ENCODE data around the gene GKN2.

The GKN2 gene

DNA sequence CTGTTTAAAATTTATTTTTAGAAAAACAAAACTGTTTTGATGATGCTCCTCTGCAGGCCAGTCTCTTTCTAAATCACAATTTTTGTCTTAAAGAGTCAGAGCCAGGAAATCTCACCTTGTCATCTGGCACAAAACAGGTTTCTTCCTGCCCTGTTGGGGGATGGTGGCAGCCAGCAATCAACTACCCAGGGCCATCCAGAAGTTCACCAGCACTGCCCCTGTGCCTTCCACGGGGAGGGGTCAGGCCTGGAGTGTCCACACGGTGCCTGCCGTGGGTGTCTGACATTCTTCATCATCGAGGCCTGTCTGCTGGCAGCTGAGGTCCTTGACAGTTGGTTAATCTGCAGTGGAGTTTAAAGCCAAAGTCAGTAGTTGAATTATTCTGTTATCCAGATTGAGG, 41.4 kb downstream of the GKN2 start:
- H3K18ac ChIP-seq (ENCODE audit: low read length), result no peak overlapping the region
- no peak overlapping the region for H3K4me2 ChIP-seq (ENCODE audit: low read length)
- no peak overlapping the region for H2BK120ac ChIP-seq (ENCODE audit: low read depth, low read length)
- H2BK15ac ChIP-seq (replicated peaks; ENCODE audit: low read depth), result no peak overlapping the region
- H4K5ac ChIP-seq (ENCODE audit: low read length), result no peak overlapping the region
- H2BK5ac ChIP-seq (ENCODE audit: low read length), result no peak overlapping the region
- no peak overlapping the region for H4K8ac ChIP-seq (ENCODE audit: low read depth, low read length)
- WGBS (ENCODE audit: extremely low coverage, insufficient coverage, low lambda C conversion rate), result no CpG with 5 or more reads among the region's 4 CpGs
- H3K4me1 ChIP-seq (ENCODE audit: control insufficient read depth, low read depth, low read length), result peaks cover 9% of the 10 kb centered on the region
- no peaks in the 10 kb centered on the region for H3K36me3 ChIP-seq (ENCODE audit: control insufficient read depth, insufficient read depth, low read length)
- no peak overlapping the region for H3K4me3 ChIP-seq (ENCODE audit: low read length)
- H3K27me3 ChIP-seq (ENCODE audit: insufficient read depth, low read length, poor library complexity), result no peaks in the 10 kb centered on the region
- no peaks in the 10 kb centered on the region for H3K79me2 ChIP-seq (ENCODE audit: control insufficient read depth, insufficient read depth, low read length)
- DNase-seq, result peak; percentile 51
- peak overlapping the region; percentile 31 for H3K56ac ChIP-seq (ENCODE audit: low read length)
- no peak overlapping the region for H3K9ac ChIP-seq (ENCODE audit: low read length)
- H2AK5ac ChIP-seq (ENCODE audit: low read length), result no peak overlapping the region
- no peak overlapping the region for H3K23ac ChIP-seq (ENCODE audit: low read length)
- no peak overlapping the region for H3K4ac ChIP-seq (ENCODE audit: low read depth, low read length)
- H3K27ac ChIP-seq (ENCODE audit: low read depth, low read length), result no peak overlapping the region
- H3K79me1 ChIP-seq (ENCODE audit: low read length), result no peaks in the 10 kb centered on the region

DNA sequence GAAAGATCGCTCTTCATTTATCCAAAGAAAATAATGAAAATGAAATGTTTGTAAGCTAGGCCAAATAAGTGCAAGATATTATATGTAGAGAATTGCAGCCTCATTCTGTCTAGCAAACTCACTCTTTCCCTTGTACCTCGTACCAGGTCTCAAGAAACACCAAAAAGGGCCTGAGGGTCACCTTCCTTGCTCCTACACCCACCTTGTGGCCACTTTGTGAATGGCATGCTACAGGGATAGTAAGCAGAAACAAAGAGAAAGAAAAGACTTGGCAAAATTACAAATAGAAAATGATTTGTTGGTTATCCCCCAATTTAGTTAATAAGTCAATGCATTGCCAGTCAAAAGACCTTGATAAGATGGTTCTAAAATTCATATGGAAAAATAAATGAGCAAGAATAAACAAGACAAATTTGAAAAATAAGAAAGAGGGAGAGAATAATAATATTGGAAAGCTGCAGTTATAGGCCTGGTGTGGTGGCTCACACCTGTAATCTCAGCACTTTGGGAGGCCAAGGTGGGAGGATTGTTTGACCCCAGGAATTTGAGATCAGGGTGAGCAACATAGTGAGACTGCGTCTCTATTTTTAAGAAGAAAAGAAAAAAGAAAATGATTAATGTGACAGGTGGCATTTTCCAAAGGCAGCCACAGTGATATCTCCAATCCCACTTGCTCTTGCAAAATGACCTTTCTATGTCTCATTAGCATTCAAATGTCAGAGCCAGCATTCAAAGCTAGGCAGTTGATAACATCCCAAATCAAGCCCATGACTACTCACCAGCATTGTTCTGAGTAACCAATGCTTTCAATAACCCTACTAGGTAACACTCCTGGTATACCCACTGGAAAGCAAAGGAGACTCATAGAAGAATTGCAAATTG, 42.7 kb downstream of the GKN2 start:
- Histone ChIP-seq H2BK5ac (ENCODE audit: low read length) (no peak overlapping the region), H3K23ac (ENCODE audit: low read length) (no peak overlapping the region), H3K79me1 (ENCODE audit: low read length) (no peaks in the 10 kb centered on the region), H3K56ac (ENCODE audit: low read length) (no peak overlapping the region), H3K36me3 (ENCODE audit: control insufficient read depth, insufficient read depth, low read length) (no peaks in the 10 kb centered on the region), H2AK5ac (ENCODE audit: low read length) (no peak overlapping the region), H3K4me1 (ENCODE audit: control insufficient read depth, low read depth, low read length) (peaks cover 9% of the 10 kb centered on the region), H3K4me3 (ENCODE audit: low read length) (no peak overlapping the region), H3K4me2 (ENCODE audit: low read length) (no peak overlapping the region), H2BK120ac (ENCODE audit: low read depth, low read length) (no peak overlapping the region), H4K5ac (ENCODE audit: low read length) (no peak overlapping the region), H3K9ac (ENCODE audit: low read length) (no peak overlapping the region), H2BK15ac (replicated peaks; ENCODE audit: low read depth) (no peak overlapping the region), H3K4ac (ENCODE audit: low read depth, low read length) (no peak overlapping the region), H4K8ac (ENCODE audit: low read depth, low read length) (no peak overlapping the region), H3K27ac (ENCODE audit: low read depth, low read length) (no peak overlapping the region), H3K79me2 (ENCODE audit: control insufficient read depth, insufficient read depth, low read length) (no peaks in the 10 kb centered on the region), H3K18ac (ENCODE audit: low read length) (no peak overlapping the region), H3K27me3 (ENCODE audit: insufficient read depth, low read length, poor library complexity) (no peaks in the 10 kb centered on the region)
- peak; percentile 84 for DNase-seq
- no CpG with 5 or more reads among the region's 3 CpGs for WGBS (ENCODE audit: extremely low coverage, insufficient coverage, low lambda C conversion rate)

DNA sequence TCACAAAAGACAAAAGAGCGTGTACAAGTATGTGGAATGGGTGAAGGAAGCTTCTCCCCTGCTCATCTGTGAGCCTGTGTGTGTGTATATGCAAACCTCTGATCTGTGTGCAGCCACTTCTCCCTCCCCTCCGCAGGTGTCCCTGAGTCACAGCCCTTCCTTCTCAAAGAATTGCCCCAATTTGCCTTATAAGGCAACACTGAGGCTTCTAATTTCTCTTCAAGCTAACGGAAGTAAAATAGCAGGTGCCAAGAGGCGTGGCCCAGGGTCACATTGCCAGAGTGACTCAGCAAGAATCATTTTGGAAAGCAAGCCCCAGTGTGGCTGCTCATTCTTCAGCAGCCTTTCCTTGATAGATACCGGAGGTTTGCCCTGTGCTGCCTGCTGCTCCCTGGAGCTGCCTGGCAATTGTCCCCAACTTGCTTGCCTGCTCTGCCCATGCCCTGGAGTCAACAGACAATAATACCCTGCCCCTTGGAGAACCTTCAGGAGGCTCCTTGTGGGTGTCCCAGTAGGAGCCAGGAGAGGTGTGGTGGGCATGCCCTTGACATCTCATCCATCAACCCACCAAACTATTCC, 44.2 kb downstream of the GKN2 start:
- no peak overlapping the region for H4K5ac ChIP-seq (ENCODE audit: low read length)
- WGBS (ENCODE audit: extremely low coverage, insufficient coverage, low lambda C conversion rate), result no CpG with 5 or more reads among the region's 5 CpGs

DNA sequence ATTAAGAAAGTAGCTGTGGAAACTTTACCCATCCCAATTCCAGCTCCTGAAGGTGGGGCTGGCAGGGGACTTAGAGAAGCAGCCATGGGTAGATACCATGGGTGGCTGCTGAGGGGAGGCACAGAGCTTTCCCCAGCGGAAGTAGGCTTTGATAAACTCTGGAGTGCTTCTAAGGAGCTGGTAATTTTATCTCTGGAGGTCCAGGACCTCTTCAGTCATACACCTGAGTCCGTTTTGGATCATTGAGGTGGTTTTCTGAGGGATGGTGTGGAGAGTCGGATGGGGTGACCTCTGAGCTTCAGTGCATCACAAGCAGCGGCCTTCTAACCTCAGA, 44.8 kb downstream of the GKN2 start:
- Histone ChIP-seq H3K79me2 (ENCODE audit: control insufficient read depth, insufficient read depth, low read length) (no peaks in the 10 kb centered on the region), H3K56ac (ENCODE audit: low read length) (no peak overlapping the region), H3K4ac (ENCODE audit: low read depth, low read length) (no peak overlapping the region), H3K27ac (ENCODE audit: low read depth, low read length) (no peak overlapping the region), H2BK15ac (replicated peaks; ENCODE audit: low read depth) (no peak overlapping the region), H3K4me3 (ENCODE audit: low read length) (no peak overlapping the region), H4K5ac (ENCODE audit: low read length) (no peak overlapping the region), H3K18ac (ENCODE audit: low read length) (no peak overlapping the region), H2BK5ac (ENCODE audit: low read length) (no peak overlapping the region), H3K4me1 (ENCODE audit: control insufficient read depth, low read depth, low read length) (peaks cover 9% of the 10 kb centered on the region), H3K36me3 (ENCODE audit: control insufficient read depth, insufficient read depth, low read length) (no peaks in the 10 kb centered on the region), H3K9ac (ENCODE audit: low read length) (no peak overlapping the region), H2BK120ac (ENCODE audit: low read depth, low read length) (peak overlapping the region; percentile 8), H3K27me3 (ENCODE audit: insufficient read depth, low read length, poor library complexity) (no peaks in the 10 kb centered on the region), H3K23ac (ENCODE audit: low read length) (no peak overlapping the region), H2AK5ac (ENCODE audit: low read length) (no peak overlapping the region), H3K4me2 (ENCODE audit: low read length) (no peak overlapping the region), H3K79me1 (ENCODE audit: low read length) (no peaks in the 10 kb centered on the region), H4K8ac (ENCODE audit: low read depth, low read length) (no peak overlapping the region)
- whole genome bisulfite sequencing (ENCODE audit: extremely low coverage, insufficient coverage, low lambda C conversion rate), result no CpG with 5 or more reads among the region's 4 CpGs
- DNase-seq, result no peak

More for the DNA sequence above, 44.2 kb downstream of the GKN2 start:
- Histone ChIP-seq H3K27ac (ENCODE audit: low read depth, low read length) (no peak overlapping the region), H3K36me3 (ENCODE audit: control insufficient read depth, insufficient read depth, low read length) (no peaks in the 10 kb centered on the region), H3K4me2 (ENCODE audit: low read length) (no peak overlapping the region), H3K56ac (ENCODE audit: low read length) (no peak overlapping the region), H3K79me1 (ENCODE audit: low read length) (no peaks in the 10 kb centered on the region), H3K4me3 (ENCODE audit: low read length) (no peak overlapping the region), H3K23ac (ENCODE audit: low read length) (no peak overlapping the region), H3K9ac (ENCODE audit: low read length) (no peak overlapping the region), H3K18ac (ENCODE audit: low read length) (peak overlapping the region; percentile 10), H4K8ac (ENCODE audit: low read depth, low read length) (no peak overlapping the region), H2BK15ac (replicated peaks; ENCODE audit: low read depth) (no peak overlapping the region), H2AK5ac (ENCODE audit: low read length) (no peak overlapping the region), H2BK120ac (ENCODE audit: low read depth, low read length) (no peak overlapping the region), H3K4ac (ENCODE audit: low read depth, low read length) (peak overlapping the region; percentile 10), H3K79me2 (ENCODE audit: control insufficient read depth, insufficient read depth, low read length) (no peaks in the 10 kb centered on the region), H3K4me1 (ENCODE audit: control insufficient read depth, low read depth, low read length) (peaks cover 9% of the 10 kb centered on the region), H2BK5ac (ENCODE audit: low read length) (peak overlapping the region; percentile 28), H3K27me3 (ENCODE audit: insufficient read depth, low read length, poor library complexity) (no peaks in the 10 kb centered on the region)
- peak; percentile 91 for DNase-seq

DNA sequence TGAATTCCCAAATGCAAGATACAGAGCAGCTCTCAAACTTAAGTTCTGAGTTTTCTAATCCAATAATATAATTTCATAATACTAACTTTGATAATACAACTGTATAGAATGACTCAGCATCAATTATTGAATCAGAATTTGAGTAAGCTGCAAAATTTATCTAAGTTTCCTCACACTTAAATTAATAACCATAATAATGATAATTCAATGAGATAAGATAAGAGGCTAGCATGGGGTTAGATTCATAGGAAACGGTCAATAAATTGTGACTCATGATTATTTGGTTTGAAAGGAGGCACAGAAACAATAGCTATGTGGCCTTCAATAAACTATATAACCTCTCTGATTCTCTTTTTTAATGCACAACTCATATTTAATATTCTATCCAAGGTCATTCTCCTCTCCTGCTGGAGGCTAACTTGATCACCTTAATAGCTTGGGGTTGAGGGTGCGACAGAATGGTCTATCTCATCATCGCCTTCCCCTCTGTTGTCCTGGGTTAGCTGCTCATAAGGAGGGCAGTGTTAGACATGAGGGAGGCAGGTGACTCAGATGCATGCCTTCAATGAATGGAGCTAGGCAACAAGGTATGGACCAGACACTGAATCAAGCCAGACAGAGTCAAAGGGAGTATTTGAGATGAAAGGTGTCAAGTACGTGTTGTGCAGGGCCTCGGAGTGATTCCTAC, 45.3 kb downstream of the GKN2 start:
- whole genome bisulfite sequencing (ENCODE audit: extremely low coverage, insufficient coverage, low lambda C conversion rate), result no CpG with 5 or more reads among the region's 5 CpGs
- Histone ChIP-seq H3K4me1 (ENCODE audit: control insufficient read depth, low read depth, low read length) (peaks cover 9% of the 10 kb centered on the region), H3K56ac (ENCODE audit: low read length) (no peak overlapping the region), H3K27ac (ENCODE audit: low read depth, low read length) (no peak overlapping the region), H3K23ac (ENCODE audit: low read length) (no peak overlapping the region), H3K18ac (ENCODE audit: low read length) (no peak overlapping the region), H3K27me3 (ENCODE audit: insufficient read depth, low read length, poor library complexity) (no peaks in the 10 kb centered on the region), H2BK120ac (ENCODE audit: low read depth, low read length) (no peak overlapping the region), H3K4me2 (ENCODE audit: low read length) (no peak overlapping the region), H3K4ac (ENCODE audit: low read depth, low read length) (no peak overlapping the region), H3K4me3 (ENCODE audit: low read length) (no peak overlapping the region), H3K9ac (ENCODE audit: low read length) (no peak overlapping the region), H3K79me2 (ENCODE audit: control insufficient read depth, insufficient read depth, low read length) (no peaks in the 10 kb centered on the region), H2AK5ac (ENCODE audit: low read length) (no peak overlapping the region), H4K8ac (ENCODE audit: low read depth, low read length) (no peak overlapping the region), H2BK5ac (ENCODE audit: low read length) (no peak overlapping the region), H3K36me3 (ENCODE audit: control insufficient read depth, insufficient read depth, low read length) (no peaks in the 10 kb centered on the region), H2BK15ac (replicated peaks; ENCODE audit: low read depth) (no peak overlapping the region), H3K79me1 (ENCODE audit: low read length) (no peaks in the 10 kb centered on the region), H4K5ac (ENCODE audit: low read length) (no peak overlapping the region)
- no peak for DNase-seq
